HFF-Myc (cell line): ENCODE measurements around the gene OR4E2.

ENCODE experiments used
- DNase-seq: peaks from one replicate; pipeline ENCODE4 v3.0.0-alpha.2; 2011; ENCODE audit warnings: low read depth; ENCODE audit errors: extremely low read depth
- H3K4me3 ChIP-seq: replicated peaks from 2 replicates; pipeline ENCODE4 v1.5.1; 2011; ENCODE audit warnings: low read depth, mild to moderate bottlenecking, control low read depth, low read length
- CTCF ChIP-seq: IDR thresholded peaks from 2 replicates; pipeline ENCODE4 v1.5.1; 2012; ENCODE audit warnings: mild to moderate bottlenecking, low read depth, low read length, control low read depth; ENCODE audit errors: missing control alignments

The OR4E2 gene

GRCh38 chr14:21668377-21668776 lies 14.7 kb downstream of the OR4E2 start:
- no peak for DNase-seq
- H3K4me3 ChIP-seq: no peak overlapping the region
- no peak for TF ChIP-seq CTCF

GRCh38 chr14:21669284-21669683 lies 15.6 kb downstream of the OR4E2 start:
- no peak overlapping the region for H3K4me3 ChIP-seq
- TF ChIP-seq CTCF: no peak
- DNase-seq: no peak

GRCh38 chr14:21671371-21671770 lies 17.7 kb downstream of the OR4E2 start:
- TF ChIP-seq CTCF: no peak
- no peak overlapping the region for H3K4me3 ChIP-seq
- no peak for DNase-seq

- H3K4me3 ChIP-seq: no peak overlapping the region
- TF ChIP-seq CTCF: no peak
- no peak for DNase-seq
Measured at GRCh38 chr14:21672116-21672515, 18.5 kb downstream of the OR4E2 start.

- no peak for DNase-seq
- TF ChIP-seq CTCF: no peak
- no peak within 1 kb of the TSS for H3K4me3 ChIP-seq
Measured at GRCh38 chr14:21673718-21674117, 20.1 kb downstream of the OR4E2 start, which contains the start of gene OR4E1. Gene OR4E1, minus strand, starts transcription at chr14:21673818. Its CDS starts 2,883 bp downstream, at chr14:21670935.

- TF ChIP-seq CTCF: no peak
- no peak for DNase-seq
- H3K4me3 ChIP-seq: no peak overlapping the region
Measured at GRCh38 chr14:21675566-21675965, 21.9 kb downstream of the OR4E2 start.

GRCh38 chr14:21680072-21680471 lies 26.4 kb downstream of the OR4E2 start:
- TF ChIP-seq CTCF: no peak
- H3K4me3 ChIP-seq: no peak overlapping the region
- DNase-seq: no peak
